GM18526 (cell line): Measurements from ENCODE around the gene BATF.

Source experiments
- POLR2A ChIP-seq: IDR thresholded peaks from 3 replicates; pipeline ENCODE4 v1.6.1; 2011; ENCODE audit not compliant: insufficient read length; ENCODE audit errors: extremely low read depth

BATF gene

DNA sequence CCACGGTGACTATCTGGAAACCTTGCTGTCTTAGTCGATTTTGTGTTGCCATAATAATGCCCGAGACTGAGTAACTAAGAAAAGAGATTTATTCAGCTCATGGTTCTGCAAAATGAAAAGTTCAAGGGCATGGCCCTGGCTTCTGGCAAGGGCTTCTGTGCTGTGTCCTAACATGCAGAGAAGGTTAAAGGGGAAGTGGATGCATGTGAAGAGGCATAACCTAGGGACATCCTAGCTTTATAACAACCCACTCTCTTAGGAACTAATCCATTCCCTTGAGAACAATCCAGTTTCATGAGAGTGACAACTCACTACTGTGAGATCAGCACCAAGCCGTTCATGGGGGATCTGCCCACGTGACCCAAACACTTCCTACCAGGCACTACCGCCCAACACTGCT lies 67.7 kb downstream of the BATF start:
- no peak for TF ChIP-seq POLR2A

DNA sequence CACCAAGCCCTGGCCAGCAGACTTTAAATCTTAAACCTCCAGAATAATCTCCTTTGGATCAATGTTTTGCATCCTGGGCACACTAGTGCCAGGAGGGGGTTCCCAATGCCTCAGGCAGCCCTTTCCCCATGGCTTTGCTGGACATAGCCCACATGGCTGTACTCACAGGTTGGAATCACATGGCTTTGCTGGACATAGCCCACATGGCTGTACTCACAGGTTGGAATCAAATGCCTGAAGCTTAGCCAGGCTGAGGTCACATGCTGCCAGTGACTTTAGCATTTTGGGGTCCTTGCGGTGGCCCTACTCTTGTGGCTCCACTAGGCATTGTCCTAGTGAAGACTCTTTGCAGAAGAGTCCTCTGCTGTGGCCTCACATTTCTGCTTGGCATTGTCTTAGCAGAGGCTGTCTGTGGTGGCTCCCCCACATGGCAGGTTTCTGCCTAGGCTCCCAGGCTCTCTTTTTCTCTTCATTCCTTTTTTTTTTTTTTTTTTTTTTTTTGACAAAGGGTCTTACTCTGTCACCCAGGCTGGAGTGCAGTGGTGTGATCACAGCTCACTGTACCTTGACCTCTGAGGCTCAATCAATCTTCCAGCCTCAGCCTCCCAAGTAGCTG lies 69.2 kb downstream of the BATF start:
- TF ChIP-seq POLR2A = no peak

DNA sequence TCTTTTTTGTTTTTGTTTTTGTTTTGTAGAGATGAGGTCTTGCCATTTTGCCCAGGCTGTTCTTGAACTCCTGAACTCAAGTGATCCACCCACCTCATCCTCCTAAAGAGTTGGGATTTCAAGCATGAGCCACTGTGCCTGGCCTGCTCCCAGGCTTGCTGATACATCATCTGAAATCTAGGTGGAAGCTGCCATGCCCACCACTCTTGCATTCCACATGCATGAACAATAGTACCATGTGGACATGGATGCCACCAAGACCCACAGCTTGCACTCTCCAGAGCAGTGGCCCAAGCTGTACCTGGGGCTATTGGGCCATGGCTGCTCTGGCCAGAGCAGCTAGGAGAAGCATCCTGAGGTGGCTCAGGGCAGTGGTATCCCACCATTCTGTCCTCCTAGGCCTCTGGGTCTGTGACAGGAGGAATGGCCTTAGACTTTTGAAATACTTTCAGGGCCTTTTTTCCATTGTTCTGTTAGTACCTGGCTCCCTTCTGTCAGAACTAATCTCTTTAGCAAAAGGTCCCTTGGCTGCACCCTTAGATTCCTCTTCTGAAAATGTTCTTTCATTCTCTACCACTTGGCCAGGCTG lies 69.8 kb downstream of the BATF start:
- no peak for TF ChIP-seq POLR2A

DNA sequence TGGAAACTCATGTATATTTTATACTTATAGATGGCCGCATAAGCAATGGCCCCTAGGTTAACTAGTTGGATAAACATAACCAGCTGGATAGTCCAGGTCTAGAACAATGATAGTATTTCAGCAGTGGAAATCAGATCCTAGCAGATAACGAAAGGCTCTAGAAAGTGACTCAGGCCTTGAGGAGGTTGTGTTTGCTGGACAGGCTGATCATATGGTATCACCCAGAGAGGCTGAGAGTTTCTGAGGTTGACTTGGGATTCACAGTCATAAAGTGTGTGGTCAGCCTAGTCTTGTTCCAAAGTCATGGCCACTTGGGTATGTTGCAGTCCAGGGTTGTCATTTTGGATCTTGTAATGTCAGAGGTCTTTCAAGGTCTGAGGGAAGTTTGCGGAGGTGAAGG lies 73.0 kb downstream of the BATF start:
- TF ChIP-seq POLR2A = no peak
